Liver (tissue), 3 donors: ENCODE measurements around the gene TMEM266.

Experiments used
- ATF3 ChIP-seq: IDR thresholded peaks from 2 replicates; pipeline ENCODE4 v1.6.1; 2016; ENCODE audit warnings: antibody characterized with exemption
- CTCF ChIP-seq: fragments of 150-350 bp; IDR thresholded peaks from 2 replicates; pipeline ENCODE4 v1.5.1; 2017; ENCODE audit warnings: improper control_type of control experiment, low read depth, low read length; ENCODE audit not compliant: missing input control
- EGR1 ChIP-seq, 2 donors: IDR thresholded peaks; 2 replicates each; pipeline ENCODE4 v1.6.1; 2016 to 2018; ENCODE audit warnings: antibody characterized with exemption in 2 of 2, low read depth in 2 of 2
- FOXA1 ChIP-seq: IDR thresholded peaks from 2 replicates; pipeline ENCODE4 v1.6.1; 2016; ENCODE audit warnings: antibody characterized with exemption
- GABPA ChIP-seq, 2 donors: IDR thresholded peaks in 1 of 2; conservative IDR thresholded peaks in 1 of 2; 2 replicates each; pipeline ENCODE4 v1.6.1; 2016; ENCODE audit warnings: antibody characterized with exemption in 2 of 2, mild to moderate bottlenecking in 1 of 2, moderate library complexity in 1 of 2
- HNF4A ChIP-seq, 2 donors: conservative IDR thresholded peaks; 2 replicates each; pipeline ENCODE4 v1.6.1; 2016; ENCODE audit warnings: antibody characterized with exemption in 2 of 2, mild to moderate bottlenecking in 2 of 2
- JUND ChIP-seq, 2 donors: IDR thresholded peaks; 2 replicates each; pipeline ENCODE4 v1.6.1; 2016; ENCODE audit warnings: antibody characterized with exemption in 2 of 2
- MAX ChIP-seq: IDR thresholded peaks from 2 replicates; pipeline ENCODE4 v1.6.1; 2016; ENCODE audit warnings: antibody characterized with exemption
- RAD21 ChIP-seq, 2 donors: IDR thresholded peaks; 2 replicates each; pipeline ENCODE4 v1.6.1; 2016; ENCODE audit warnings: antibody characterized with exemption in 2 of 2, mild to moderate bottlenecking in 2 of 2
- REST ChIP-seq: IDR thresholded peaks from 2 replicates; pipeline ENCODE4 v1.6.1; 2016; ENCODE audit warnings: antibody characterized with exemption, mild to moderate bottlenecking
- RXRA ChIP-seq, 2 donors: IDR thresholded peaks; 2 replicates each; pipeline ENCODE4 v1.6.1; 2017 to 2018; ENCODE audit warnings: antibody characterized with exemption in 2 of 2, mild to moderate bottlenecking in 1 of 2
- SP1 ChIP-seq: IDR thresholded peaks from 2 replicates; pipeline ENCODE4 v1.6.1; 2018; ENCODE audit warnings: antibody characterized with exemption, mild to moderate bottlenecking
- TAF1 ChIP-seq: conservative IDR thresholded peaks from 2 replicates; pipeline ENCODE4 v1.6.1; 2016; ENCODE audit warnings: antibody characterized with exemption, mild to moderate bottlenecking
- YY1 ChIP-seq: IDR thresholded peaks from 2 replicates; pipeline ENCODE4 v1.6.1; 2016; ENCODE audit warnings: antibody characterized with exemption, mild to moderate bottlenecking
- donor health status: healthy.
- donor health status: healthy.

GRCh38 chr15:76034111-76034510, 25.7 kb upstream of the TMEM266 start:
- TF ChIP-seq CTCF = no peak
- TF ChIP-seq REST = no peak
- no peak for TF ChIP-seq YY1
- TF ChIP-seq MAX = no peak
- TF ChIP-seq RAD21 (IDR thresholded peaks at IDR 0.05) = no peak
- no peak for TF ChIP-seq TAF1
- no peak for TF ChIP-seq GABPA (IDR thresholded peaks at IDR 0.05 in 1 of 2, conservative IDR thresholded peaks at IDR 0.05 in 1 of 2)
- TF ChIP-seq JUND (IDR thresholded peaks at IDR 0.05) = no peak
- no peak for TF ChIP-seq SP1
- no peak for TF ChIP-seq EGR1 (IDR thresholded peaks at IDR 0.05; ENCODE audit: low read depth in 2 of 2)
- TF ChIP-seq HNF4A (conservative IDR thresholded peaks at IDR 0.05) = no peak
- TF ChIP-seq RXRA (IDR thresholded peaks at IDR 0.05) = no peak
- TF ChIP-seq FOXA1 = no peak
- no peak for TF ChIP-seq ATF3
